Left renal pelvis (tissue), 4 donors: ENCODE results near the gene PYGO2. TPM values are rescaled to one million over a fixed set of nuclear protein-coding genes. Genes with fewer than 3 reads are reported as not detected.
A peak's percentile ranks its signal among the peaks of the same experiment; 100 is the strongest.
"Not testable (repeated sequence)": the region's sequence is repeated elsewhere in the genome, so short reads cannot be mapped to it uniquely, and the experiment has no call there.

Experiments used
- DNase-seq, 4 donors: peaks; one replicate each; pipeline ENCODE4 v3.0.0-alpha.2; 2013; ENCODE audit warnings: low read depth in 4 of 4, low spot score in 3 of 4
- polyA plus RNA-seq, 4 donors: library from polyadenylated mRNA; unstranded; fragments of 120-200 nt; gene quantifications; one replicate each; pipeline ENCODE4 v1.2.1, GENCODE V29; 2013; ENCODE audit not compliant: insufficient read length in 4 of 4

Gene PYGO2
- polyA plus RNA-seq, 4 donors = 36.8 to 49.7 (median 44.9) TPM

- DNase-seq = peak; percentile 88 to 94 (median 90)
Measured at GRCh38 chr1:155000726-155001424, 39.3 kb upstream of the PYGO2 start.

DNA sequence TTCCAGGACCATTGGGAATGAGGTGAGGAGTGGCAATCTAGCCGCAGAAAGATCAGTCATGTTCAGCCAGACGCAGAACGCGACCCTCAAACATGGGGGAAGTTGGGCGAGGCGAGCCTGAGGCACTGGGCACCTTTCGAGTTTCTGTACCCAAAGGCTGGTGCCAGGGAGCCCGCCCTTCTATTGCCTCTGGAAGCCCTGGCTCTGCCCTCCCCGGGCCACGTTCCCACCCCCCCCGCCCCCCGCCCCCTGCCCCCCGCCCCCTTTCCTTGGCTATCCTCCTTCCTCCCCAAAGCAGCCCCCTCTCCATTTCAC is 38.8 kb upstream of the PYGO2 start:
- DNase-seq = no peak

DNA sequence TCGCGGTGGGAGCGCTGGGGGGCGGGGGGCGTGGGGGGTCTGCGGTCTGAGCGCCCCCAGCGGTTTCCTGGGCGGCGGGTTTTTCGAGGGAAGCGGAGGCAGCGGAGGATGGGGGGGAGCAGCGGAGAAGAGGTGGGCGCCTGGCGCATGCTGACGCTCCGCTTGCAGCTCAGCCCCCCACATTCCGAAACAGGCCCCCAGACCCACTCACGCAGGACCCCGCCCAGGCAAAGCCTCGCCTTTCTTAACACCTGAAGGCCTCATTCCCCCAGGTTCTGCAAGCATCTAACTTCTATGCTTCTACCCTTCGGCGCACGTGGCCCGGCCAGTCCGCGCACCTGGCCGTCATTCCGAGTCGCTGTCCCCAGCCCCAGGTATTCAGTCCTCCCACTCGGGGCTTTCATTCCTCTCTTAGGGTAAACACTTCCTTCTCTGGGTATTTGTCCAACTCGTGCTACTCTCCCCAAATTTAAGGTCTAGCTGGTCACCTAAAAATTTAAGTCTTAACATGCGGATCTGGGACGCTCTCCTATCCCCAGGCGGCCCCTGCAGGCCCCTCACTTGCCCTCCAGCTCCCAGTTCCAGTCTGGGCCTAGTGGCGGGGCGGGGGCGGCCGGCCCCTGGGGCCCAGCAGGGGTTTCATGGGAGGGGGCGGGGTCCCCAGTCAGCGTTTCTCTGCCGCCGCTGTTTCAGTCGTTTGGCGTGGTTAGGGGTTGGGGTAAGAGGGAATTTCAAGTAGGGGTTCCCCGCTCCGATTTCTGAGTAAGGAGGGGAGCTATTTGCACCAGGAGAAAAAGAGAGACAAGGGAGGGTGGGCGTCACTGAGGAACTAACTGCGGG is 38.2 kb upstream of the PYGO2 start:
- DNase-seq = no peak

GRCh38 chr1:154998818-154999570 is 37.4 kb upstream of the PYGO2 start:
- no peak for DNase-seq

- no peak for DNase-seq
Measured at GRCh38 chr1:154998201-154998780, 36.7 kb upstream of the PYGO2 start.

- DNase-seq = no peak
Measured at GRCh38 chr1:154996966-154997701, 35.6 kb upstream of the PYGO2 start.

DNA sequence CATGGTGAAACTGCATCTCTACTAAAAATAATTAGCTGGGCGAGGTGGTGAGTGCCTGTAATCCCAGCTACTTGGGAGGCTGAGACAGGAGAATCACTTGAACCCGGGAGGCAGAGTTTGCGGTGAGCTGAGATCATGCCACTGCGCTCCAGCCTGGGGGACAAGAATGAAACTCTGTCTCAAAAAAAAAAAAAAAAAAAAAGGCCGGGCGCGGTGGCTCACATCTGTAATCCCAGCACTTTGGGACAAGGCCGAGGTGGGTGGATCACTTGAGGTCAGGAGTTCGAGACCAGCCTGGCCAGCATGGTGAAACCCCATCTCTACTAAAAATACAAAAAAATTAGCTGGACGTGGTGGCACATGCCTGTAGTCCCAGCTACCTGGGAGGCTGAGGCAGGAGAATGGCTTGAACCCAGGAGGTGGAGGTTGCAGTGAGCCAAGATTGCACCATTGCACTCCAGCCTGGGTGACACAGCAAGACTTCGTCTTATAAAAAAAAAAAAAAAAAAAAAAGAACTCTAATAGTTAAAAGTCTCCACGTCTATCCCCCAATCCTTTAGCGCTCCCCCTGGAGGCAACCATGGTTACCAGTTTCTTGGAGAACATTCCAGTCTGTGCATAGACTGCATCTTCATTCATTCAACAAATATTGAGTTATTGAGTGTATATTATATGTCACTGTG is 33.9 kb upstream of the PYGO2 start:
- DNase-seq = not testable (repeated sequence)

DNA sequence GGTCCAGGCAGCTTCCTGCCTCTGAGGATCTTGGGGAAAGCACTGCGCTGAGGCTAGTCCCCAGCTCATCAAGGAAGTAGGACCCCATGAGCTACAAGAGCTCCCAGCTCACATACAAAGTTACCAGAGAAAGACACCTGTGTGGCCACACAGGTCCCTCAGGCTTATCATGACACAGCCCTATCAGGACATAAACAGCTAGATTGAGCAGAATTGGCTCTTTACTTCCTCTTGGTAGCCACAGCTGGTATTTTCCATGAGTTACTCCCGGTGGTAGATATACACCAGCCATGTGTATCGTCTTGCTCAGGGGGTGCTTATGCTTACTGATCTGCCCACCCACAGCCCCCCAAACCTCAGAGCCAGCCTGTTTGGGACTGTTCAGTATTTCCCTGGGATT is 33.0 kb upstream of the PYGO2 start:
- DNase-seq = no peak

GRCh38 chr1:154994269-154994587 is 32.6 kb upstream of the PYGO2 start:
- no peak for DNase-seq

GRCh38 chr1:154993572-154994268 is 32.1 kb upstream of the PYGO2 start, which contains the start of gene LENEP:
Gene LENEP, plus strand, starts transcription at chr1:154993586. Its CDS starts 22 bp downstream, at chr1:154993608.
- DNase-seq = no peak

DNA sequence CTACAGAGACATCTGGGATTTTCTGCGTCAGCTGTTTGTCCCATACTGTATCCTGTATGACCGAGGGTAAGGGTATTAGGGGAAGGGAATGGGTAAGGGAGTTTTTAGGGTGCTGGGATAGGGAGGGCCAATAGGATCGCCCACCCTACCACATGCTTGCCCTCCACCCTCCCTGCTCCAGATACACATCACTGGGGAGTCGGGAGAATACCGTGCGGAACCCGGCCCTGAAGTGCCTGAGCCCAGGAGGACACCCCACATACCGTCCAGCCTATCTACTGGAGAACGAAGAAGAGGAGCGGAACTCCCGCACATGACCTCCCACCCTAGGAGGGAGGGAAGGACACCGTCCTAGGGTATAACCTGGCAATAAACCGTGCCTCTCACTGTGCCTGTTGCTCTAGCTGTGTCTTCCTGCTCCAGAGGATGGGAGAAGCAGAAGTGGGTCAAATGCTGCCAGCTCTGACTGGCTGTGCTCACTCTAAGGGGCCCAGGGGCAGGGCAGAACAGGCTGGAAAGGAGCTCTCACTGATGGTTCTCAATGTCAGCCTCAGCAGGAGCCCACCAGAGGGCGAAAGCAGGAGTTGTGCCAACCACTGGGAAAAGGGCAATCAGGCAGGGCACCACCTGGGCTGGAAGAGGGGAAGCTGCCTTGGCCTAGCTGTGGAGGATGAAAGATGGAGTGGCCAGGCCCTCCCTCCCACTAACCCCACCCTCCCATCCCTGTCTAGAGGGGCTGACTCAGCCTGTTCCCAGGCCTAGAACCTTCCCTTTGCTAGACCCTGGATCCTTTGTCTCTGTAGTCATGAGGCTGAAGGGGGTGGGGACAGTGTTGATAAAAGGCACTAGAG is 31.4 kb upstream of the PYGO2 start:
- no peak for DNase-seq

DNA sequence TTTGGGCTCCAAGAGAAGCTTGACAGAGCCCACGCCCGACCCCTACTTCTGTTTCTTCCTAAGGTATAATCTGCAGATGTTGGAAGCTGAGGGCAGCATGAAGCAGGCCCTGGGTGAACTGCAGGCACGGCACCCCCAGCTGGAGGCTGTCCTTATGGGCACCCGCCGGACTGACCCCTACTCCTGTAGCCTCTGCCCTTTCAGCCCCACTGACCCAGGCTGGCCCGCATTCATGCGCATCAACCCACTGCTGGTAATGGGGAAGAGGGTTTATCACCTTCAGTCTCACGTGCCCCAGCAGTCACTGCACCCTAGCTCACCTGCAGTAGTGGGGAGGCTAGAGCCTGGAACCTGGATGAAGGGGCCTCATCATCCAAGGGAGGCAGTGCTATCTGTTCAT is 28.7 kb upstream of the PYGO2 start:
- no peak for DNase-seq

- no peak for DNase-seq
Measured at GRCh38 chr1:154989195-154989860, 27.7 kb upstream of the PYGO2 start.

DNA sequence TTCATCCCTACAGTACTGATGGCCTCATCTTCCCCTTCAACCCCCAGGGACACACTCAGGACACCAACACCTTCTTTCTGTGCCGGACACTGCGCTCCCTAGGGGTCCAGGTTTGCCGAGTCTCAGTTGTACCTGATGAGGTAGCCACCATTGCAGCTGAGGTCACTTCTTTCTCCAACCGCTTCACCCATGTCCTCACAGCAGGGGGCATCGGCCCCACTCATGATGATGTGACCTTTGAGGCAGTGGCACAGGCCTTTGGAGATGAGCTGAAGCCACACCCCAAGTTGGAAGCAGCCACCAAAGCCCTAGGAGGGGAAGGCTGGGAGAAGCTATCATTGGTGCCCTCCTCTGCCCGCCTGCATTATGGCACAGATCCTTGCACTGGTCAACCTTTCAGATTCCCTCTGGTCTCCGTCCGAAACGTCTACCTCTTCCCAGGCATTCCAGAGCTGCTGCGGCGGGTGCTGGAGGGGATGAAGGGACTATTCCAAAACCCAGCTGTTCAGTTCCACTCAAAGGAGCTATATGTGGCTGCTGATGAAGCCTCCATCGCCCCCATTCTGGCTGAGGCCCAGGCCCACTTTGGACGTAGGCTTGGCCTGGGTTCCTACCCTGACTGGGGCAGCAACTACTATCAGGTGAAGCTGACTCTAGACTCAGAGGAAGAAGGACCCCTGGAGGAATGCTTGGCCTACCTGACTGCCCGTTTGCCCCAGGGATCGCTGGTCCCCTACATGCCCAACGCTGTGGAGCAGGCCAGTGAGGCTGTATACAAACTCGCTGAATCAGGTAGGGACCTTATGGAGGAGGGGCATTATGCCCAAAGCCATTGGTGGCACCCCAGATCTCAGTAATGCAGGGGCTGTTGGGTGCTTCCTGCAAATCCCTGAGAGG is 26.7 kb upstream of the PYGO2 start:
- no peak for DNase-seq

- no peak for DNase-seq
Measured at GRCh38 chr1:154987326-154987725, 25.7 kb upstream of the PYGO2 start.

DNA sequence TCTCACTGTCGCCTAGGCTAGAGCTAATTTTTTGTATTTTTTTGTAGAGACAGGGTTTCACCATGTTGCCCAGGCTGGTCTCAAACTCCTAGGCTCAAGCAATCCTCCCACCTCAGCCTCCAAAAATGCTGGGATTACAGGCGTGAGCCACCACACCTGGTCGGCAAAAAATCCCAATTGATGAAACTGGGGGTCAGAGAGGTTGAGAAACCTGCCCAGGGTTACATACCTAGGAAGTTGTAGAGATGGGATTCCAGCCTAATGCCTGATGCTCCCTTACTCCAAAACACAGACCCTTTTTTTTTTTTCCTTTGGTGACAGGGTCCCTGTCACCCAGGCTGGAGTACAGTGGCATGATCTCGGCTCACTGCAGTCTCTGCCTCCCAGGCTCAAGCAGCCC is 25.2 kb upstream of the PYGO2 start:
- DNase-seq = not testable (repeated sequence)
